PFSK-1 (cell line): ENCODE data around the gene RASA1.

Experiments
- FOXP2 ChIP-seq: optimal IDR thresholded peaks from 2 replicates; pipeline ENCODE3; 2011; ENCODE audit warnings: borderline replicate concordance, control low read depth, inconsistent platforms; ENCODE audit not compliant: insufficient read depth; ENCODE audit errors: extremely low read length, extremely low read depth
- POLR2AphosphoS5 ChIP-seq: IDR thresholded peaks from 2 replicates; pipeline ENCODE4 v1.6.1; 2012; ENCODE audit warnings: low read depth, mild to moderate bottlenecking, control low read depth, low read length, moderate library complexity
- REST ChIP-seq, 2 experiments: IDR thresholded peaks; 2 replicates each; pipeline versions ENCODE4 v1.6.1 to v1.8.0; 2011 to 2012; ENCODE audit warnings: low read depth in 2 of 2, low read length in 2 of 2, control low read depth in 1 of 2, inconsistent platforms in 1 of 2, mild to moderate bottlenecking in 1 of 2, moderate library complexity in 1 of 2; ENCODE audit not compliant: insufficient read depth in 1 of 2
- SIN3A ChIP-seq: IDR thresholded peaks from 2 replicates; pipeline ENCODE4 v1.6.1; 2012; ENCODE audit warnings: mild to moderate bottlenecking, low read length, moderate library complexity, borderline replicate concordance; ENCODE audit not compliant: insufficient read depth
- TAF1 ChIP-seq: IDR thresholded peaks from 2 replicates; pipeline ENCODE4 v1.6.1; 2012; ENCODE audit warnings: low read length, control low read depth, borderline replicate concordance; ENCODE audit not compliant: insufficient read depth

- TF ChIP-seq POLR2AphosphoS5, result no peak
- no peak for TF ChIP-seq REST (IDR thresholded peaks at IDR 0.05; ENCODE audit: insufficient read depth in 1 of 2, low read depth in 2 of 2, low read length in 2 of 2)
- no peak for TF ChIP-seq TAF1
- no peak for TF ChIP-seq SIN3A
- no peak for TF ChIP-seq FOXP2
These were observed 143.2 kb downstream of the RASA1 start for GRCh38 chr5:87410931-87411330.
